ENCODE measurements around the gene XCR1.

GRCh38 chr3:46022909-46023785 lies 4.1 kb downstream of the XCR1 start:
- TF ChIP-seq CTCF (IDR thresholded peaks at IDR 0.05) = no peak
- no peak for TF ChIP-seq POLR2A (IDR thresholded peaks at IDR 0.05)
